DND-41 (cell line): ENCODE data around the gene KIAA1671.

Source experiments
- CTCF ChIP-seq: IDR thresholded peaks from 2 replicates; pipeline ENCODE4 v1.5.1; 2012; ENCODE audit warnings: borderline replicate concordance, low read length, moderate library complexity, mild to moderate bottlenecking; ENCODE audit not compliant: poor library complexity, severe bottlenecking; ENCODE audit errors: extremely low read depth
- EZH2 ChIP-seq: IDR thresholded peaks from 3 replicates; pipeline ENCODE4 v1.6.1; 2012; ENCODE audit warnings: borderline replicate concordance, low read depth, mild to moderate bottlenecking, moderate library complexity, low read length, inconsistent platforms; ENCODE audit not compliant: severe bottlenecking

DNA sequence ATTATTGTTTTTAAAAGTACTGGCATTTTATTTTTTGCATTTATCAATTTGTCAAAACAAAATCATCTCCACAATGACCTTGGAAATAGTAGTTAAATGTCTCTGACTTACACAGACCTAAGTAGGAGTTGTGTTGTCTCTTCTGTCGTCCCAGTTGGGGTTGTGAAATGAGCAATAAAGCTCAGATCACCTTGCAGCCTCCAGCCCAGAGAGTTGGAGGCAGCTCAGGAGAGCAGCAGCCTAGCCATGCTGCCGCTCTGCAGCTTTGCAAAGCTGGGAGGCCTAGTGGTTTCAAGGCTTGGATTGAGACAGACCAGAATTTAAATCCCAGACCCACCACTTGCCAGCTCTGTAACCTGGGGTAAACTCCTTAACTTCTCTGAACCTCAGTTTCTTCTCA is 181.9 kb downstream of the KIAA1671 start:
- TF ChIP-seq CTCF: no peak
- TF ChIP-seq EZH2: no peak
